SH-SY5Y (cell line): ENCODE data around the gene AMZ2.

Experiments
- GATA2 ChIP-seq: IDR thresholded peaks from 2 replicates; pipeline ENCODE4 v1.6.1; 2011; ENCODE audit warnings: mild to moderate bottlenecking, low read depth, low read length
- GATA3 ChIP-seq: IDR thresholded peaks from 2 replicates; pipeline ENCODE4 v1.6.1; 2011; ENCODE audit warnings: low read depth, mild to moderate bottlenecking, low read length, moderate library complexity

DNA sequence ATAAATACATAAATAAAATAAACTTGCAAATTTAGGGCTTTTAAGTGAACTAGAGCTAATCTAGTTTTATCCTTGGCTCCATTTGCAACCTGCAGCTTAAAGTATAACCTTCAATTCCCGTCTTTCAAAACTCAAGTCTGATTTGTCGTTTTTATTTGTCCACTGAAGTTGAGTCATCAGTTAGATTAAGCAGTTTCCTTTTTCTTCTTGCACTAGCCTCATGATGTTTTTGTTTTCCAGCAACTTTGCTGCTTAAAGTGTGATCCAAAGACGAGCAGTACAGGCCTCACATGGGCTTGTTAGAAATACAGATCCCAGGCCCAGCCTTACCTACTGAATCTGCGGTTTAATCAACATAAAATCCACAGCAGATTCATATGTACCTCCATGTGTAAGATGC lies 57.3 kb downstream of the AMZ2 start:
- TF ChIP-seq GATA2 (no peak), GATA3 (no peak)
